Skin epidermis (tissue), 12 donors: ENCODE data around the gene APOBEC3H.

Experiments
- H3K27ac ChIP-seq, 21 experiments: fragments of 200-600 bp; sonication (generic) in 11 of 21; one replicate each; pipeline ENCODE4 v1.5.0; 2020; ENCODE audit warnings: mild to moderate bottlenecking in 3 of 21, inconsistent platforms in 2 of 21, moderate library complexity in 2 of 21
- H3K4me3 ChIP-seq, 7 experiments: fragments of 200-600 bp; sonication (generic) in 2 of 7; one replicate each; pipeline ENCODE4 v1.5.0; 2020; ENCODE audit warnings: inconsistent platforms in 2 of 7, mild to moderate bottlenecking in 2 of 7, moderate library complexity in 1 of 7

The APOBEC3H gene

DNA sequence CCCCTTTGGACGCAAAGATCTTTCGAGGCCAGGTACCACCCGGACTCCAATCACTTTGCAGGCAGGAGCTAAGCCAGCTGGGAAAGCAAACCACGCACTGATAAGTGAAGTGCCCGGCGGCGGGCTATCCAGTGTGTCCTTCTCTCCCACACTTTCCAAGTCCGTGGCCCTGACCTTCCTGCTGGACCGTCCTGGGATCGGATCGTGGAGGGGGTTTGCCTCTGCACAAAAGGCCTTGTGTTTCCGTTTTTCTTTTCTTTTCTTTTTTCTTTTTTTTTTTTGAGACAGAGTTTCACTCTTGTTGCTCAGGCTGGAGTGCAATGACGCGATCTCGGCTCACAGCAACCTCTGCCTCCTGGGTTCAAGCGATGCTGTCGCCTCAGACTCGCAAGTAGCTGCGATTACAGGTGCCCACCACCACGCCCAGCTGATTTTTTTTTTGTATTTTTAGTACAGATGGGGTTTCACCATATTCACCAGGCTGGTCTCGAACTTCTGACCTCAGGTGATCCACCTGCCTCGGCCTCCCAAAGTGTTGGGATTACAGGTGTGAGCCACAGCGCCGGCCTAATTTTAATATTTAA is 17.9 kb upstream of the APOBEC3H start:
- Histone ChIP-seq H3K4me3 (peak overlapping the region in 1 of 7 experiments; percentile 34), H3K27ac (peak overlapping the region in 4 of 21 experiments; percentile 1 to 97 (median 70))

DNA sequence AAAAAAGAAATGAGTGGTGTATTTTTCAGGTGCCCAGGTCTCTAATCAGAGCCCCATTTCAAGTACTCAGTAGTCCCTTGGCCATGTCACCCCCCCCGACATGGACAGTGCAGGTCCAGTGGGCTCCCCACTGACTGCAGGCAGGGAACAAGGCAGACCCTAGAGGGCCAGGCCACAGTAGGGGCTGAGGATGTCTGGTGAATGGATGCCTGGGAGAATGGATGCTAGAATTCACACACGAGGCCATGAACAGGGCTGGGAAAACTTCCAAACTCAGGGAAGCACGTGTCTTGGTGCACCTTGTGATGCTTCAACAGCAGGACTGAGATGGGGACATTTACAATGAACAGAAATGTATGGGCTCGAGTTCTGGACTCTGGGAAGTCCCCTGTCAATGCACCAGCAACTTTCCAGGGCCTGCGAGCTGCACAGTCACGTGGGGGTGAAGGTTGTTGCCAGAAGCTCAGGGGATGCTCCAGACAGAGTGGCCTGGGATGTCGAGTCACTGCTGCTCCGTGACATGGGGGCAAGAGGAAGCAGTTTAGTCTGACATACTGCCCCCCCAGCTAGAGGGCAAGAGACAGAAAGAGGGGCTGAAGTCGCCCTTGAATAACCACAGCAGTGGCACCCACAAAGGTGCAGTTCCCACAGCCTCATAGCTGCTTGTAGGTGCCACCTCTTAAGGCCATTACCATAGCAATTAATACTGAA is 16.8 kb upstream of the APOBEC3H start:
- H3K4me3 ChIP-seq = peak overlapping the region in 1 of 7 experiments; percentile 6
- peak overlapping the region in 5 of 21 experiments; percentile 36 to 97 (median 44) for H3K27ac ChIP-seq

DNA sequence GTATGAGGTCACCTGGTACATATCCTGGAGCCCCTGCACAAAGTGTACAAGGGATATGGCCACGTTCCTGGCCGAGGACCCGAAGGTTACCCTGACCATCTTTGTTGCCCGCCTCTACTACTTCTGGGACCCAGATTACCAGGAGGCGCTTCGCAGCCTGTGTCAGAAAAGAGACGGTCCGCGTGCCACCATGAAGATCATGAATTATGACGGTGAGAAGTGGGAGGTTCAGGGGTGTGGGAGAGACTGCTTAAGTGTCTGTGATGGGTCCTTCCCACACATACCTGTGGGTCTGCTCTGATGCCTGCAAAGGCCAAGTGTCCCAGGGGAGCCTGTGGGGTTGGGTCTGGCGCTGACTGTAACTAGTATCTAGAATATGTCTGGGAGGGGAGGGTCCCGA is 16.0 kb upstream of the APOBEC3H start:
- Histone ChIP-seq H3K27ac (peak overlapping the region in 4 of 21 experiments; percentile 36 to 97 (median 48)), H3K4me3 (no peak overlapping the region)

DNA sequence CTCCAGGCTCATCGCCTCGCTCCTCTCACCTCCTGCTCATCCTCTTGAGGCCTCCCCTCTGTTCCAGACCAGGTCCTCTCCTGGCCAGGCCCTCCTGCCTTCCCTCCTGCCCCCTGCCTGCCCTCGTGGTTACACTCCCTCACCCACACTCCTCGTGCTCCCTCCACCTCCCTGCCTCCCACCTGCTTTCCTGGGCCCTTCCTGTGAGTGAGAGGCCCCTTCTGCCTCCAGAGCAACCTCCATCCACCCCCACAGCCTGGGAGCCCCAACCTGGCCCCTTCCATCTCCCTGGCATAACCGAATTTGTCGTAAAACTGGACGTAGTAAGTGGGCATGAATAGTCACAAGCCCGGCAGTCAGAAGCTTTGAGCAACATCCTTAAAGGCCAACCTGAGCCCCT is 15.4 kb upstream of the APOBEC3H start:
- H3K27ac ChIP-seq = peak overlapping the region in 4 of 21 experiments; percentile 36 to 63 (median 42)
- no peak overlapping the region for H3K4me3 ChIP-seq

DNA sequence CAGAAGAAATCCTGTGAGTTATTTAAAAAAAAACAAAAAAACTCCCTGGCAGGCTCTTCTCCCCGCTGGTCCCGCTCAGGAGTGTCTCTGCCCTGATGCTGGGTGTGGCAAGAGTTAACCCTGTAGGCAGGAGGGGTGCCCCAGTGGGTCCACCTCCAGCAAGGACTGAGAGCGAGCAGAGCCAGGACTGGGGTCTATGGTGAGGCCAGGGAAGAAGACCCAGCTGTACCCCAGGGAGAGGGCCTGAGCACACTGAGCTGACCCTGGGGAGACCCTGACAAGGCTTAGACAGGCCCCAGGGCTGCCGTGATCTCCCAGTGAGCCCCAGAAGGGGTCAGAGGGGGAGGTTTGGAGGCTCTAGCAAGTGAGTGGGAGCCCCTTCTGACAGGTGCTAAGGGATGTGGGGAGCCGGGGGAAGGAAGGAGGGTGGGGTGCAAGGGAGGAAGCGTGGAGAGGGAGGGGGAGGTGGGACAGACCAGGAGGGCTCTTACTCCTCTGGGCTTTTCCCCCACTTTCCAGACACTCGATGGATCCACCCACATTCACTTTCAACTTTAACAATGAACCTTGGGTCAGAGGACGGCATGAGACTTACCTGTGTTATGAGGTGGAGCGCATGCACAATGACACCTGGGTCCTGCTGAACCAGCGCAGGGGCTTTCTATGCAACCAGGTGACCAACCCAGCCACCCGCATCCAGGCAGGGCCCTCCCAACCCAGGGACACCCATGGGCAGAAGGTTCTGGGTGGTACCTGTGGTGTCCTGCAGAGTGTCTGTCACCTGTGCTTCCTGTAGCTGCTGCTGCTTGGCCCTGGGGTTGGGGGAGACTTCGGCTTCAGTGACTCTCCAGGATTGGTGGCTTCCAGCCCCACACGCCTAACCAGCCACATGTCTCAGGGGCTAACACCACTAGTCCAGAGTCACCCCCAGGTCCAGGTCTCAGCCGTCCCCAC is 13.6 kb upstream of the APOBEC3H start:
- H3K27ac ChIP-seq = peak overlapping the region in 3 of 21 experiments; percentile 42 to 65 (median 50)

DNA sequence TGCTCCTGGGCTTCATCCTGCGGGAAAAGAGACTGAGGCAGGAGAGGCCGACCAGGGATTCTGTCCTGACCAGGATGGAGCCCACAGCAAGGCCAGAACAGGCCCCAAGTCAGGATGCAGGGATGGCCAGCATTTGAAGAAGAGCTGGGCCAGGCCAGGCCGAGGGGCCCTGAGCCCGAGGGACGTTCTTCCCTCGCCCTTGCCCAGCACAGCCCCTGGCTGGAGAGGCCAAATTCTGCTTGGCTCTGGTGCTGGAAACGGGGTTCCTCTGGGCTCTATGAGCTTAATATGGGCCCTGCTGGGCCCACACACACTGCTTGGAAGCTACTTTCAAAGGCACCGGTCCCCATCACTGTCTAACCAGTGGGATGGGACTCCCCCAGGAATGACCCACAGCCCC is 12.4 kb upstream of the APOBEC3H start:
- Histone ChIP-seq H3K4me3 (no peak overlapping the region), H3K27ac (no peak overlapping the region)

More for the DNA sequence above, 13.6 kb upstream of the APOBEC3H start:
- H3K4me3 ChIP-seq = no peak overlapping the region

DNA sequence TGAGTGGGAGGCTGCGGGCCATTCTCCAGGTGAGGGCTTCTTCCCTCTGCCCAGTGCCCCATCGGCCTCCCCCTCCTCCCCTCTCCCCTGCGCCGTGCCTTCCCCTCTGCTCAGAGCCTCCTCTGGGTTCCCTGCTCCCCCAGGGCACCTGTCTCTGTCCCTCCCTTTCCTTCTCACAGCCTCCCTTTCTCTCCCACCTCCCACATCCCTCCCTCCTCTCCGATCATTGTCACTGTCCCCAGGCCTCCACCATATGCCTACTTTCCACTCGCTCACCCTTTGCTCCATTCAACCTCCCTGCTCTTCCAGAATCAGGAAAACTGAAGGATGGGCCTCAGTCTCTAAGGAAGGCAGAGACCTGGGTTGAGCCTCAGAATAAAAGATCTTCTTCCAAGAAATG is 9.9 kb upstream of the APOBEC3H start:
- no peak overlapping the region for H3K4me3 ChIP-seq
- peak overlapping the region in 2 of 21 experiments; percentile 16 to 51 for H3K27ac ChIP-seq

DNA sequence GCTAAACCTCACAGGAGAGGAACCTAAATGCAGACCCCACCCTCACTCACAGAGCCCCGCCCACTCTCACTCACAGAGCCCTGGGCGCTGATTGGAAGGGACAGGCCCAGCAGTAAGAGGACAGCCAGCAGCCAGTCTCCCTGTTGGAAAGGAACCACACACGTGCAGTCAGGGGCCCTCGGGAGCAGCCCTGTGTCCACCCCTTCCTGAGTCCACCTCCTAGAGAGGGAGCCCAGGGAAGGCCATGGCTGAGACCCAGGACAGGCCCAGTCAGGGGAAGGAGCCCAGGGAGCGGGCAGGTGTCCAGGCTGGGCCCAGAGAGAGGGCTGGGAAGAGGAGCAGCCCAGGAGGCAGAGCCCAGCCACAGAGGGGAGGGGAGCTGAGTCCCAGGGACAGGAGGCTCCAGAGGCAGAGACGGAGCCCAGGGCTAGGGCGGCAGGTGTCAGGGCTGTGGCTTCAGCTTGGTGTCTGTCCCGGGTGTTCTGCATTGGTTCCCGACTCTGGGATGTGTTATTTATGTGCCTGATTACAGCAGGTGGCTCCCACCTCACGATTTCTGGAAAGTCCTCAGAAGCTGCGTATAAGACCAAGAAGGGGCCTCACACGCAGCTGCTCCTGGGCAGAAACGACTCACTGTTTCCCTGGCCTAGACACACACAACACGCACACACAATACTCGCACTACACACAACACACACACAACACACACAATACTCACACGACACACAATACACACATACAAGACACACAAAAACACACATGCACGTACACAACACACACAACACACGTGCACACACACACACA is 9.0 kb upstream of the APOBEC3H start:
- H3K27ac ChIP-seq = peak overlapping the region in 6 of 21 experiments; percentile 11 to 95 (median 68)
- no peak overlapping the region for H3K4me3 ChIP-seq

DNA sequence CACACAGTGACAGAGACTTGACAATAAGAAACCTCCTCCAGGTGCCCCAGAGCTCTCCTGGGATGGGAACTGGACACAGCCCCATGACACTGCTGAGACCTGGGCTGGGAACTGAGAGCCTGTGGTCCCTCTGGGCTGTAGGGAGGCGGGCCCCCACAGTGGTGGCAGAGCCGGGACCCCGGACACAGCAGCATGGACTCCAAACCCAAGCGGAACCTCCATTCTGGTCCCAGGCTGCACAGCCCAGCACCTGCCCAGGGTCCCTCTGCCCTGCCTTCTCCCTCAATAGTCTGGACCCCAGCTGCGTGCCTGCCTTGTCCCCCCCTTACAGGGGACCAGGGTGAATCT is 8.4 kb upstream of the APOBEC3H start:
- H3K4me3 ChIP-seq = no peak overlapping the region
- peak overlapping the region in 6 of 21 experiments; percentile 11 to 95 (median 68) for H3K27ac ChIP-seq

DNA sequence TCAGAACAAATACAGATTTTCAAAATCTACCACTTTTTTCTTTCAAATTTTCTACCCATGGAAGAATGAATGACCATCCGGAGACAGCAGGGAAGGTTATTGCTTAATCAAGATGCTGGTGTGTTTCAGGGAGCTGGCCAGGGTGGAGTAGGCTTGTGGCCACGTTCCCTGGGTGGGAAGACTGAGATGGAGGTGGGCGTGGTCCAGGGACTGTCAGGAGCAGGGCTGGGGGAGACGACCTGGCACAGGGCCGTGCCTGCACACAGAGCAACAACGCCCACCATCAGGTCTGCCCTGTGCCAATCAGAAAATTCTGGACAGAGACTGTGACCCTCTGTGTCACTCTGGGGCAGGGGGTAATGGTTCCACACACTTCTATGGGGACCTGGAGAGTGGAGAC is 7.1 kb upstream of the APOBEC3H start:
- Histone ChIP-seq H3K27ac (peak overlapping the region in 16 of 21 experiments; percentile 28 to 95 (median 72)), H3K4me3 (no peak overlapping the region)

DNA sequence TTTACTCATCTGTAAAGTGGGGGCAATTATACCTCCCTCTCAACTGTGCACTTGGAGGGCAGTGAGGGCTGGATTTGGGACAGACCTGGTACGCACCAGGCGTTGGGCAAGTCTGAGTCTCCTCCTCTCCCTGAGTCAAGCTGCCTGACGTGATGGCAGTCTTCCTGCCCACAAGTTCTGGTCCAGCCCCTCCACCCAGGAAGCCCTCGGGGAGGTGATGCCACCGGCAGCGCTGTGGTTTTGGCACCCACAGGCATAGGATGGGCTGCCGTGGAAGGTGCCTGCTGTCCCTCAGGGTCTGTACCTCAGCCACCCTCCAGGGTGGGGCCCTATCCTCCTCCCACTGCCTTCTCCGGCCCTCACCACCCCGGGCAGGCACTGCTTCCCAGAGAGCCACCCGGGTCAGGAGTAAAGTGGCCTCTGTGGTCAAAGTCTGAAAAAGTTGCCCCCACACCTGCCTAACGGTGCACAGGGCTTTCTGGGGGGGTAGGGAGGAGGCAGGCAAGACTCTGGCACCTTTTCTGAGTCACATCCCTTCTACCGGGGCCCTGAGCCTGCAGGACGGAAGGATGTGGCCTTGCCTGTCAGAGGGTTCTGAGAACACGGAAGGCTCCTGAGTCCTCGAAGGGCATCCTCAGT is 6.5 kb upstream of the APOBEC3H start:
- Histone ChIP-seq H3K27ac (peak overlapping the region in 16 of 21 experiments; percentile 28 to 95 (median 72)), H3K4me3 (no peak overlapping the region)

DNA sequence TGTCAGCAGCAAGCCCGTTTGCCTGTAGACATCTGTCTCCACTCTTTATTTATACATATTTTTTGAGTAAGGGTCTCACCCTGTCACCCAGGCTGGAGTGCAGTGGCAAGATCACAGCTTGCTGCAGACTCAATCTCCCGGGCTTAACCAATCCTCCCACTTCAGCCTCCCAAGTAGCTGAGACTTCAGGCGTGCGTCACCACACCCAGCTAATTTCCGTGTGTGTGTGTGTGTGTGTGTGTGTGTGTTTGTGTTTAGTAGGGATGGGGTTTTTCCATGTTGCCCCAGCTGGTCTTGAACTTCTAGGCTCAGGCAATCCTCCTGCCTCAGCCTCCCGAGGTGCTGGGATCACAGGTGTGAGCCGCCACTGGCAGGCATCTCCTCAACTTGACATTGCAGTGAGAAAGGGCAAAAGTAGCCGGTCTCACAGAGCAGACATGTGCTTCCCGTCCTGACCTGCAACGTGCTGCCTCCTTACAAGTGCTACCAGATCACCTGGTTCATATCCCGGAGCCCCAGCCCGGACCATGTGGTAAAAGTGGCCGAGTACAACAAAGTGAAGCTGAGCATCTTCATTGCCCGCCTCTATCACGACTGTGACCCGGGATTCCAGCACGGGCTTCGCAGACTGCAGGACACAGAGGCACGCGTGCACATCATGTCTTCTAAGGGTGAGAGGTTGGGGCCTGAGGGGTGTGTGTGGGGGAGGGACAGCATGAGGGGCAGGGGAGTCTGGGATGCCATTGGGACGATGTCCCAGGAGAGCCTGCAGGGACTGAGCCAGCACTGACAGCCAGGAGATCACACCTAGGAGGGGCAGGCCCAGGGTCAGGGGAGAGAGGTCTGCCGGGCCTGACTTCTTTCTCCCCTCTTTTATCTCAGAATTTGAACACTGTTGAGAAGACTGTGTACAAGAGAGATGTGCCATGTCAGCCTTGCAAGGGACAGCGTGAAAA is 5.6 kb upstream of the APOBEC3H start:
- no peak overlapping the region for H3K4me3 ChIP-seq

DNA sequence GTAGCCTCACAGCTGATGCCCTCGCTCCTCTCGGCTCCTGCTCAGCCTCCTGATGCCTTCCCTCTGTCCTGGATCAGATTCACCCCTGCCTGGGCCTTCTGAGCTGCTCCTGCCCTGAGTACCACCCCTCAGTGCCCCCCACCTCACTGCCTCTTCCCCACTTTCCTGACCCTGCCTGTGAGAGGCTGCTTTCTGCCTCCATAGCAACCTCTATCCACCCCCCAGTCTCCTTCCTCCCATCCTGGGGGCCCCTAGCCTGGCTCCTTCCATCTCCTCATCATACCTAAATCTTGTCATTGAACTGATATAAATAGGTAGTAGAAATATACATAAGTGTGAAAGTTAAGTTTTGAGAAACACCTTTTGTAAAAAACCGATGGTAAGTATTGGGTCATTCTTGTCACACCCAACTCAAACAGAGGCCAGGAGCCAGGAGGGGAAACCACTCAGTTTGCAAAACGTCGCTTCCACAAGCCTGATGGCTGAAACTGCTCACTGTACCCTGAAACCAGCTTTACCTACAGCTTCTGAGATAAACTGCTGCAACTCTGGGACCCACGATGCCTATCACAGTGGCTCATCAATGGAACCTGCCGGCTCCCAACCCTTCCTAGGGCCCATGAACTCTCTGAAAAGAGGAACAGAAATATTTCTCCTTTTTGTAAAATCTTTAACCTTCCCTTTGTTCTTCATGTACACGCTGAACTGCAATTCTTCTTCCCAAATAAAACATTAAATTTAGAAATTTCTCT is 4.8 kb upstream of the APOBEC3H start:
- peak overlapping the region in 14 of 21 experiments; percentile 22 to 95 (median 72) for H3K27ac ChIP-seq
- H3K4me3 ChIP-seq = no peak overlapping the region

More for the DNA sequence above, 5.6 kb upstream of the APOBEC3H start:
- peak overlapping the region in 14 of 21 experiments; percentile 27 to 95 (median 72) for H3K27ac ChIP-seq

DNA sequence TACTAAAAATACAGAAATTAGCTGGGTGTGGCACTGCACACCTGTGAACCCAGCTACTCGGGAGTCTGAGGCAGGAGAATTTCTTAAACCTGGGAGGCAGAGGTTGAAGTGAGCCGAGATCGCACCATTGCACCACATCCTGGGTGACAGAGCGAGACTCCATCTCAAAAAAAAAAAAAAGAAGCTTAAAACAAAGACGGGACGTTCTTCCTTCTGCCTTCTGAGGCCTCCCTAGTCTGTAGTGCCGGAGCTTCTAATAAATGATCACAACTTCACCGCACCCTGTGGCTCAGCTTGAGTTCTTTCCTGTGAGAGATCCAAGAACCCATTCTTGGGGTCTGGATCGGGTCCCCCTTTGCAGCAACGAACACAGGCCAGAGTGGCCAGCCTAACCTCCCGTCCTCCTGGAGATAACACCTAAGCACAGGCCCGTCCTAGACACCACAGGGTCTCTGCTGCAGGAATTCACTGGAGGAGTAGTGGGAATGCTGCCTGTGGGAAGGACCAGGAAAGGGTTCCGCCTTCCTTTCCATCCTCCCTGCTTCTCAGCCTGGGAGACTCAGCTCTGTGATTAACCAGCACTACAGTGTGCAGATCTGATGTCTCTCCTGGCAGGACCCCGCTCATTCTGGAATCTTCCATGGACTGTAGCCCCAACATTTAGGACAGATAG is 2.2 kb upstream of the APOBEC3H start:
- H3K27ac ChIP-seq = peak overlapping the region in 10 of 21 experiments; percentile 18 to 95 (median 48)
- no peak overlapping the region for H3K4me3 ChIP-seq

DNA sequence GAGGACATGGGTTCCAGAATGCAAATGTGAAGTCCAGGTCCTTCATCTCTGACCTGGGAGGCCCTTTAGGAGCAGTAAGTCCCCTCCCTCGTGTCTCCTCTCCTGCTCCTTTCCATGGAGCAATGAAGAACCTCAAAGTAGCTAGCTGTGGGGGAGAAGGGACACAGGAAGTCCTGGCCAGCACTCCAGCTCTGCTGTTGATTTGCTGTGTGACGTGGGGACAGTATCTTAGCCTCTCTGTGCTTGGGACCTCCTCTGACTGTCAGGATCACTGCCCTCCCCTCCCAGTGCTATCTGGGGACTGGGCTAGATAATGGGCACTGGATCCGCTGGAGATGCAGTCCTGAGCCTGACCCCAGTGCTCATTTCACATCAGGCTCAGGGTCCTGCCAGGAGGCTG is 1.1 kb upstream of the APOBEC3H start:
- peak overlapping the region in 6 of 21 experiments; percentile 38 to 95 (median 69) for H3K27ac ChIP-seq
- H3K4me3 ChIP-seq = no peak overlapping the region

DNA sequence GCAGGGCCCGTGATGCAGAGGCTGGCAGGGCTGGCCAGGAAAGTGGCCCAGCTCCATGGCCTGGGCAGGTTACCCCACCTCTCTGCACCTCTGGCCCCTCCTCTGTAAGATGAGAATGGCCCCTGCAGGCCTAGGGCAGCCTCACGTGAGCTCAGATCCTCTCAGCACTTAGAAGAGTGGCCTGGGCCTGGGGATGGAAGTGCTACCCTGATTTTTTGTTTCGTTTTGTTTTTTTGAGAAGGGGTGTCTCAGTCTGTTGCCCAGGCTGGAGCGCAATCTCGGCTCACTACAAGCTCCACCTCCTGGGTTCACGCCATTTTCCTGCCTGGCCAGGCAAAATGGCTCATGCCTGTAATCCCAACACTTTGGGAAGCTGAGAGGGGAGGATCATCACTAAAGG is 982 bp downstream of the APOBEC3H start:
- Histone ChIP-seq H3K4me3 (no peak overlapping the region), H3K27ac (peak overlapping the region in 15 of 21 experiments; percentile 11 to 95 (median 73))
